SW480 (cell line): Measurements from ENCODE around the gene TMEM39B.
"Not testable (repeated sequence)": the region's sequence is repeated elsewhere in the genome, so short reads cannot be mapped to it uniquely, and the experiment has no call there.

Experiments
- DNase-seq: peaks from one replicate; pipeline ENCODE4 v3.0.0-alpha.2; 2016; ENCODE audit warnings: low spot score

Gene TMEM39B

GRCh38 chr1:32068957-32069588 is 3.7 kb upstream of the TMEM39B start:
- peak; percentile 32 for DNase-seq

- no peak for DNase-seq
Measured at GRCh38 chr1:32071758-32072621, 749 bp upstream of the TMEM39B start.

- DNase-seq, result no peak
Measured at GRCh38 chr1:32073299-32074229, 825 bp downstream of the TMEM39B start.

GRCh38 chr1:32074841-32075240 is 2.1 kb downstream of the TMEM39B start:
- no peak for DNase-seq

- DNase-seq, result no peak
Measured at GRCh38 chr1:32077451-32077850, 4.7 kb downstream of the TMEM39B start.

GRCh38 chr1:32082022-32082421 is 9.3 kb downstream of the TMEM39B start:
- DNase-seq, result no peak

- not testable (repeated sequence) for DNase-seq
Measured at GRCh38 chr1:32086381-32086780, 13.6 kb downstream of the TMEM39B start.

GRCh38 chr1:32091176-32091575 is 18.4 kb downstream of the TMEM39B start:
- DNase-seq, result no peak

GRCh38 chr1:32091591-32091990 is 18.9 kb downstream of the TMEM39B start:
- no peak for DNase-seq

GRCh38 chr1:32094746-32095521 is 22.2 kb downstream of the TMEM39B start:
- DNase-seq, result no peak

GRCh38 chr1:32099426-32099825 is 26.7 kb downstream of the TMEM39B start:
- DNase-seq, result no peak

- DNase-seq, result no peak
Measured at GRCh38 chr1:32100359-32100758, 27.6 kb downstream of the TMEM39B start.

- DNase-seq, result no peak
Measured at GRCh38 chr1:32100807-32101708, 28.3 kb downstream of the TMEM39B start.

GRCh38 chr1:32104127-32104526 is 31.4 kb downstream of the TMEM39B start:
- DNase-seq, result no peak

GRCh38 chr1:32105338-32105737 is 32.6 kb downstream of the TMEM39B start:
- DNase-seq, result no peak

GRCh38 chr1:32106663-32107275 is 34.0 kb downstream of the TMEM39B start:
- DNase-seq, result no peak

GRCh38 chr1:32107742-32108661 is 35.3 kb downstream of the TMEM39B start, which contains the start of gene KPNA6:
KPNA6 (plus strand) TSS chr1:32108056; CDS start chr1:32108131, 75 bp downstream.
- DNase-seq, result peak; percentile 95

GRCh38 chr1:32111040-32111623 is 38.4 kb downstream of the TMEM39B start:
- no peak for DNase-seq
